SH-SY5Y (cell line): ENCODE measurements around the gene GPR143.

Experiments used
- GATA2 ChIP-seq: IDR thresholded peaks from 2 replicates; pipeline ENCODE4 v1.6.1; 2011; ENCODE audit warnings: mild to moderate bottlenecking, low read depth, low read length
- GATA3 ChIP-seq: IDR thresholded peaks from 2 replicates; pipeline ENCODE4 v1.6.1; 2011; ENCODE audit warnings: low read depth, mild to moderate bottlenecking, low read length, moderate library complexity

- no peak for TF ChIP-seq GATA3
- TF ChIP-seq GATA2 = no peak
Measured at GRCh38 chrX:9745417-9746115, 20.1 kb downstream of the GPR143 start.
